DOHH2 (cell line): ENCODE data around the gene FBXO11.

Experiments used
- EZH2phosphoT487 ChIP-seq: fragments of 200-600 bp; sonication (generic); IDR thresholded peaks from 2 replicates; pipeline ENCODE4 v1.6.1; 2017; ENCODE audit warnings: borderline replicate concordance, mild to moderate bottlenecking, antibody characterized with exemption, low read length, moderate library complexity, mixed read lengths
- TF ChIP-seq, protein P1 (sequence below): fragments of 200-600 bp; sonication (generic); IDR thresholded peaks from one replicate; pipeline ENCODE4 v1.5.1; 2014; ENCODE audit warnings: antibody characterized with exemption, mild to moderate bottlenecking, low read depth, low read length; ENCODE audit not compliant: poor library complexity, severe bottlenecking

DNA sequence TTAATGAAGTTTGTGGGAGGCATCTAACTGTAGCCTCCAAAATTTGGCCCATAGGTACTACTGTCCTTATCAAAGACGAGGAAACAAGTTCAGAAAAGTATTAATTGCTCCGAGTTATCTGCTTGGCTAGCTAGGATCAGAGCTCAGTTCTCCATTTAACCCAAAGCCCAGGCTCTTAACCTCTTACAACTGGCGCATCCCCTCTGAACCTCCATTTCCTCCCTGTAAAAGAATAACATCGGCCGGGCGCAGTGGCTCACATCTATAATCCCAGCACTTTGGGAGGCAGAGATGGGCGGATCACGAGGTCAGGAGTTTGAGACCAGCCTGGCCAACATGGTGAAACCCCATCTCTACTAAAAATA is 126.9 kb downstream of the FBXO11 start:
- TF ChIP-seq, protein P1, sequence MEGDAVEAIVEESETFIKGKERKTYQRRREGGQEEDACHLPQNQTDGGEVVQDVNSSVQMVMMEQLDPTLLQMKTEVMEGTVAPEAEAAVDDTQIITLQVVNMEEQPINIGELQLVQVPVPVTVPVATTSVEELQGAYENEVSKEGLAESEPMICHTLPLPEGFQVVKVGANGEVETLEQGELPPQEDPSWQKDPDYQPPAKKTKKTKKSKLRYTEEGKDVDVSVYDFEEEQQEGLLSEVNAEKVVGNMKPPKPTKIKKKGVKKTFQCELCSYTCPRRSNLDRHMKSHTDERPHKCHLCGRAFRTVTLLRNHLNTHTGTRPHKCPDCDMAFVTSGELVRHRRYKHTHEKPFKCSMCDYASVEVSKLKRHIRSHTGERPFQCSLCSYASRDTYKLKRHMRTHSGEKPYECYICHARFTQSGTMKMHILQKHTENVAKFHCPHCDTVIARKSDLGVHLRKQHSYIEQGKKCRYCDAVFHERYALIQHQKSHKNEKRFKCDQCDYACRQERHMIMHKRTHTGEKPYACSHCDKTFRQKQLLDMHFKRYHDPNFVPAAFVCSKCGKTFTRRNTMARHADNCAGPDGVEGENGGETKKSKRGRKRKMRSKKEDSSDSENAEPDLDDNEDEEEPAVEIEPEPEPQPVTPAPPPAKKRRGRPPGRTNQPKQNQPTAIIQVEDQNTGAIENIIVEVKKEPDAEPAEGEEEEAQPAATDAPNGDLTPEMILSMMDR, result no peak
- no peak for TF ChIP-seq EZH2phosphoT487
